CD4-positive, CD25-positive, alpha-beta regulatory T cell (primary cell): ENCODE measurements around the gene RPGR. TPM values are rescaled to one million over a fixed set of nuclear protein-coding genes. Genes with fewer than 3 reads are reported as not detected.
A peak's percentile ranks its signal among the peaks of the same experiment; 100 is the strongest.

Experiments
- ATAC-seq, 2 donors: fragments of 150-1000 bp; cut with Tn5 transposase; one replicate each; pipeline ENCODE4 v1.10.0; 2021; ENCODE audit warnings: low read depth in 2 of 2, moderate number of reproducible peaks in 2 of 2, moderate library complexity in 1 of 2
- DNase-seq, 3 donors: peaks; one replicate each; pipeline versions ENCODE4 v3.0.0 to v3.0.0-alpha.2; 2012 to 2022; ENCODE audit warnings: mixed read lengths in 1 of 3
- H3K27ac ChIP-seq: one replicate; pipeline ENCODE4 v1.7.0; 2013; ENCODE audit warnings: mild to moderate bottlenecking, low read length; ENCODE audit not compliant: insufficient read depth, poor library complexity, severe bottlenecking
- H3K27me3 ChIP-seq: one replicate; pipeline ENCODE4 v1.7.0; 2013; ENCODE audit warnings: low read length; ENCODE audit not compliant: control insufficient read depth, insufficient read depth
- H3K36me3 ChIP-seq: one replicate; pipeline ENCODE4 v1.7.0; 2013; ENCODE audit warnings: mild to moderate bottlenecking, low read length, moderate library complexity; ENCODE audit not compliant: control insufficient read depth, insufficient read depth
- H3K4me1 ChIP-seq: 2 replicates; pipeline ENCODE4 v1.7.0; 2013; ENCODE audit warnings: mild to moderate bottlenecking, low read length; ENCODE audit not compliant: insufficient read depth, control insufficient read depth, poor library complexity, severe bottlenecking
- H3K4me3 ChIP-seq: one replicate; pipeline ENCODE4 v1.7.0; 2013; ENCODE audit warnings: low read depth, mild to moderate bottlenecking, low read length, moderate library complexity
- H3K9me3 ChIP-seq, 2 experiments: 1 replicate in 1 of 2; 2 replicates in 1 of 2; pipeline ENCODE4 v1.7.0; 2013; ENCODE audit warnings: low read length in 2 of 2, mild to moderate bottlenecking in 1 of 2, moderate library complexity in 1 of 2; ENCODE audit not compliant: control insufficient read depth in 2 of 2
- H3K27ac Mint-ChIP-seq, 3 donors: one replicate each; pipeline ENCODE4 v1.8.0; 2020 to 2022; ENCODE audit warnings: mild to moderate bottlenecking in 3 of 3, mixed read lengths in 3 of 3, moderate library complexity in 2 of 3
- H3K27me3 Mint-ChIP-seq: one replicate; pipeline ENCODE4 v1.8.0; 2022; ENCODE audit warnings: mild to moderate bottlenecking, mixed read lengths
- H3K36me3 Mint-ChIP-seq: one replicate; pipeline ENCODE4 v1.8.0; 2020; ENCODE audit warnings: mixed read lengths
- H3K4me1 Mint-ChIP-seq, 4 donors: one replicate each; pipeline ENCODE4 v1.8.0; 2020 to 2022; ENCODE audit warnings: mixed read lengths in 4 of 4, mild to moderate bottlenecking in 1 of 4
- H3K4me3 Mint-ChIP-seq, 4 donors: one replicate each; pipeline ENCODE4 v1.8.0; 2020 to 2022; ENCODE audit warnings: mild to moderate bottlenecking in 4 of 4, mixed read lengths in 4 of 4, moderate library complexity in 3 of 4
- H3K9me3 Mint-ChIP-seq, 7 donors: one replicate each; pipeline ENCODE4 v1.8.0; 2020 to 2022; ENCODE audit warnings: mixed read lengths in 7 of 7, mild to moderate bottlenecking in 3 of 7, moderate library complexity in 2 of 7
- polyA plus RNA-seq, 4 donors: library from polyadenylated mRNA; unstranded; fragments of 300-500 nt; fragmentation: Illumina TruSeq; gene quantifications; one replicate each; pipeline ENCODE4 v1.2.3, GENCODE V29; 2021
- total RNA-seq: library from RNA; stranded (reverse); gene quantifications from one replicate; pipeline ENCODE4 v1.2.3, GENCODE V29; 2022

The RPGR gene
- total and polyA plus RNA-seq, 5 donors from 2014 or later = 3.8 to 18.1 (median 4.9) TPM

DNA sequence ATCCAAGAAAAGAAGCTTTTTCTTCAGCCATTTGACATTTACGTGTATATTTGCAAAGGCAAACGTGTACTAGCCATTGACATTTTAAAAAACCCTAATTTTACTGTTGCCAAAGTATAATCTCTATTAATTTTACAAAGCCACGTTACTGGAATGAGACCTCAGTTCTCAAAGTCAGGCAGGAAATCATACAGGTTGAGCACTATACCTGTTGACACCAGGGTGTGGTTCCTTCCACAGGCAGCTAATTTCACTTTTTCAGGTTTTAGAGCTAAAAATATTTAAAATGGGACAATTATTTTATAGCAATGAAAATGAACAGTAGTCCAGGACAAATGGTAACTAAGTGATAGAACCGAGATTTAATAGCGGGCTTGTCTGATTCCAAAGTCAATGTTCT lies 6.5 kb downstream of the RPGR start:
- Mint-ChIP-seq H3K27me3 (no peaks in the 10 kb centered on the region), H3K9me3 (no peaks in the 10 kb centered on the region), H3K36me3 (peaks cover 6% of the 10 kb centered on the region), H3K4me3 (no peak overlapping the region), H3K4me1 (peaks cover 5 to 12% (median 7%) of the 10 kb centered on the region in 4 donors), H3K27ac (no peak overlapping the region)
- Histone ChIP-seq H3K36me3 (peaks cover 14% of the 10 kb centered on the region), H3K27me3 (no peaks in the 10 kb centered on the region), H3K9me3 (no peaks in the 10 kb centered on the region), H3K4me1 (no peaks in the 10 kb centered on the region), H3K27ac (no peak overlapping the region), H3K4me3 (no peak overlapping the region)
- ATAC-seq (no peak), DNase-seq (no peak)

GRCh38 chrX:38318606-38319005 lies 8.7 kb downstream of the RPGR start:
- ATAC-seq = no peak
- H3K4me3 Mint-ChIP-seq = peak overlapping the region in 1 of 4 donors; percentile 89
- peaks cover 13% of the 10 kb centered on the region for H3K36me3 Mint-ChIP-seq
- no peaks in the 10 kb centered on the region for H3K27me3 Mint-ChIP-seq
- DNase-seq = no peak
- no peaks in the 10 kb centered on the region for H3K9me3 Mint-ChIP-seq
- Histone ChIP-seq H3K27ac (no peak overlapping the region), H3K4me3 (no peak overlapping the region), H3K27me3 (no peaks in the 10 kb centered on the region), H3K36me3 (peaks cover 18% of the 10 kb centered on the region), H3K9me3 (no peaks in the 10 kb centered on the region), H3K4me1 (no peaks in the 10 kb centered on the region)
- H3K27ac Mint-ChIP-seq = no peak overlapping the region
- peaks cover 0 to 5% (median 3%) of the 10 kb centered on the region in 4 donors for H3K4me1 Mint-ChIP-seq

- H3K4me1 ChIP-seq = no peaks in the 10 kb centered on the region
- no peak for DNase-seq
- H3K36me3 Mint-ChIP-seq = peaks cover 13% of the 10 kb centered on the region
- H3K9me3 ChIP-seq = no peaks in the 10 kb centered on the region
- H3K27me3 Mint-ChIP-seq = no peaks in the 10 kb centered on the region
- peaks cover 18% of the 10 kb centered on the region for H3K36me3 ChIP-seq
- no peak overlapping the region for H3K27ac Mint-ChIP-seq
- H3K4me3 Mint-ChIP-seq = no peak overlapping the region
- no peak for ATAC-seq
- H3K4me3 ChIP-seq = no peak overlapping the region
- H3K27me3 ChIP-seq = no peaks in the 10 kb centered on the region
- H3K9me3 Mint-ChIP-seq = no peaks in the 10 kb centered on the region
- H3K4me1 Mint-ChIP-seq = peaks cover 0 to 3% (median under 1%) of the 10 kb centered on the region in 4 donors
- H3K27ac ChIP-seq = no peak overlapping the region
Measured at GRCh38 chrX:38318196-38318595, 9.1 kb downstream of the RPGR start.

- H3K9me3 Mint-ChIP-seq = no peaks in the 10 kb centered on the region
- peaks cover 14% of the 10 kb centered on the region for H3K36me3 ChIP-seq
- peaks cover 11% of the 10 kb centered on the region for H3K36me3 Mint-ChIP-seq
- DNase-seq = no peak
- H3K4me1 Mint-ChIP-seq = no peaks in the 10 kb centered on the region
- H3K9me3 ChIP-seq = no peaks in the 10 kb centered on the region
- H3K27ac ChIP-seq = no peak overlapping the region
- no peak overlapping the region for H3K4me3 ChIP-seq
- no peak overlapping the region for H3K27ac Mint-ChIP-seq
- H3K27me3 ChIP-seq = no peaks in the 10 kb centered on the region
- no peak for ATAC-seq
- H3K4me1 ChIP-seq = no peaks in the 10 kb centered on the region
- no peak overlapping the region for H3K4me3 Mint-ChIP-seq
- no peaks in the 10 kb centered on the region for H3K27me3 Mint-ChIP-seq
Measured at GRCh38 chrX:38315186-38315585, 12.1 kb downstream of the RPGR start.

DNA sequence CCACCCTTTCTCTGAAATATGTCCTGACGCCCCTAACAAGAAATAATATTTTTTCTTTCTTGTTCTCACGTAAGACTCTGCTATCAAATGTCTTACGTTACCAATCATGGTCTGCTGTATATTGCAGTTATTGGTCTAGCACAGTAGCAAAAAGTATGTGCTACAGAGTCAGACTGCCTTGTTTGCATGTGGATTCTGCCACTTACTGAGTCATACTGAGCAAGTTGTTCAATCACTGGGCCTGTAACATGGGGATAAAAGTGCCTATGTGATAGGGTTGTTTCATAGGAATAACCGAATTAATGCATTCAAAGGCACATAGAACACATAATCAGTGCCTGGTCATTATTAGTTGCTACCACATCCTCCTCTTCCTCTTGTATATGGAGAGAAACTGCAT lies 14.1 kb downstream of the RPGR start:
- no peak for DNase-seq
- no peak overlapping the region for H3K27ac Mint-ChIP-seq
- Histone ChIP-seq H3K36me3 (peaks cover 9% of the 10 kb centered on the region), H3K9me3 (no peaks in the 10 kb centered on the region), H3K4me1 (no peaks in the 10 kb centered on the region), H3K27me3 (no peaks in the 10 kb centered on the region), H3K4me3 (no peak overlapping the region), H3K27ac (no peak overlapping the region)
- no peaks in the 10 kb centered on the region for H3K27me3 Mint-ChIP-seq
- no peak overlapping the region for H3K4me3 Mint-ChIP-seq
- peaks cover 7% of the 10 kb centered on the region for H3K36me3 Mint-ChIP-seq
- ATAC-seq = no peak
- no peaks in the 10 kb centered on the region for H3K4me1 Mint-ChIP-seq
- no peaks in the 10 kb centered on the region for H3K9me3 Mint-ChIP-seq

DNA sequence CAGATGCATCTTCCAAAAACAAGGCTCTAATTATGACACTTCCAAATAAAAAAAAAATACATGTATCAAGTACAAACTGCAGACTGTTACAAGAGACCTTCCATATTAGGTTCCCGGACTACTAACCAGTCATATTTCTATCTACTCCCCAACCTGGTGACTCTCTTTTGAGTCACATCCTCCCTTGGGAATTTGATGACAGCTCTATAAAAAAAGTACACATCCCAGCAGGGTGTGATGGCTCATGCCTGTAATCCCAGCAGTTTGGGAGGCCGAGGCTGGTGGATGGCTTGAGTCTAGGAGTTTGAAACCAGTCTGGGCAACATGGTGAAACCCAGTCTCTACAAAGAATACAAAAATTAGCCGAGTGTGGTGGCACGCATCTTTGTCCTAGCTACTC lies 14.9 kb downstream of the RPGR start:
- H3K36me3 Mint-ChIP-seq = peaks cover 7% of the 10 kb centered on the region
- no peaks in the 10 kb centered on the region for H3K9me3 Mint-ChIP-seq

GRCh38 chrX:38311743-38312142 lies 15.6 kb downstream of the RPGR start:
- Histone ChIP-seq H3K4me3 (no peak overlapping the region), H3K4me1 (no peaks in the 10 kb centered on the region), H3K27ac (no peak overlapping the region), H3K36me3 (peaks cover 6% of the 10 kb centered on the region), H3K27me3 (no peaks in the 10 kb centered on the region), H3K9me3 (no peaks in the 10 kb centered on the region)
- Mint-ChIP-seq H3K9me3 (no peaks in the 10 kb centered on the region), H3K27me3 (no peaks in the 10 kb centered on the region), H3K27ac (no peak overlapping the region), H3K4me1 (no peaks in the 10 kb centered on the region), H3K4me3 (no peak overlapping the region), H3K36me3 (peaks cover 7% of the 10 kb centered on the region)
- DNase-seq (no peak), ATAC-seq (no peak)

More for the DNA sequence above, 14.9 kb downstream of the RPGR start:
- Mint-ChIP-seq H3K4me3 (no peak overlapping the region), H3K27me3 (no peaks in the 10 kb centered on the region), H3K27ac (peak overlapping the region in 1 of 3 donors; percentile 58), H3K4me1 (no peaks in the 10 kb centered on the region)
- Histone ChIP-seq H3K36me3 (peaks cover 6% of the 10 kb centered on the region), H3K4me1 (no peaks in the 10 kb centered on the region), H3K27ac (no peak overlapping the region), H3K4me3 (no peak overlapping the region), H3K9me3 (no peaks in the 10 kb centered on the region), H3K27me3 (no peaks in the 10 kb centered on the region)
- no peak for ATAC-seq
- DNase-seq = no peak

DNA sequence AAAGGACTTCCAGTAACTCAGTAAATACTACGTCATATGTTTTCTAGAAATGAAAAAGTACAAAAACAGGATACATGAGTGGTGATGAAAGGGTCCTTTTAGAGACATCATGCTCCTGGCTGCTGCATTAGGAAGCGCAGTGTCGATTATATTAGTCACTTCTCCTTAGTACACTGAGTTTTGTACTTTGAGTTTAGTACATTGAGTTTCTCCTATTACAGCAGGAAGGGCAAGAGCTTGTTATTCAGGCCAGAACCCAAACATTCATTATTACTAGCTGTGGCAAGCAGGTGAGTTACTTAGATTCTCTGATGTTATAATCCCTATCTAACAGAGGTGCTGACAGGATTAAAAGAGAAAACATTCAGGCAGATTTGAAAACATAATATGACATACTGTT lies 21.3 kb downstream of the RPGR start:
- H3K27ac Mint-ChIP-seq = no peak overlapping the region
- H3K4me3 Mint-ChIP-seq = no peak overlapping the region
- no peaks in the 10 kb centered on the region for H3K9me3 ChIP-seq
- no peak overlapping the region for H3K4me3 ChIP-seq
- H3K4me1 ChIP-seq = no peaks in the 10 kb centered on the region
- no peak overlapping the region for H3K27ac ChIP-seq
- DNase-seq (no peak), ATAC-seq (no peak)
- no peaks in the 10 kb centered on the region for H3K9me3 Mint-ChIP-seq
- H3K27me3 Mint-ChIP-seq = no peaks in the 10 kb centered on the region
- no peaks in the 10 kb centered on the region for H3K36me3 ChIP-seq
- peaks cover 0 to 2% (median 0%) of the 10 kb centered on the region in 4 donors for H3K4me1 Mint-ChIP-seq
- H3K27me3 ChIP-seq = no peaks in the 10 kb centered on the region
- H3K36me3 Mint-ChIP-seq = no peaks in the 10 kb centered on the region
